Fibroblast of upper back skin (primary cell): Measurements from ENCODE around the gene SZT2.
"Not testable (repeated sequence)": the region's sequence is repeated elsewhere in the genome, so short reads cannot be mapped to it uniquely, and the experiment has no call there.

Experiments used
- DNase-seq: peaks from one replicate; pipeline ENCODE4 v3.0.0-alpha.2; 2013

The SZT2 gene

GRCh38 chr1:43463479-43463878 is 73.8 kb downstream of the SZT2 start:
- peak; percentile 27 for DNase-seq

- DNase-seq = peak; percentile 57
Measured at GRCh38 chr1:43464681-43465504, 75.2 kb downstream of the SZT2 start.

GRCh38 chr1:43465505-43466067 is 75.9 kb downstream of the SZT2 start:
- no peak for DNase-seq

GRCh38 chr1:43466403-43466802 is 76.7 kb downstream of the SZT2 start:
- peak; percentile 37 for DNase-seq

- no peak for DNase-seq
Measured at GRCh38 chr1:43468414-43468813, 78.7 kb downstream of the SZT2 start.

GRCh38 chr1:43469932-43470331 is 80.2 kb downstream of the SZT2 start:
- DNase-seq = no peak

- DNase-seq = no peak
Measured at GRCh38 chr1:43472087-43472462, 82.4 kb downstream of the SZT2 start.

GRCh38 chr1:43472463-43473151 is 82.9 kb downstream of the SZT2 start:
- peak; percentile 97 for DNase-seq

- DNase-seq = no peak
Measured at GRCh38 chr1:43473463-43473862, 83.8 kb downstream of the SZT2 start.

- DNase-seq = peak; percentile 81
Measured at GRCh38 chr1:43475611-43476401, 86.1 kb downstream of the SZT2 start.

- DNase-seq = no peak
Measured at GRCh38 chr1:43477716-43478115, 88.0 kb downstream of the SZT2 start.

GRCh38 chr1:43479414-43479813 is 89.7 kb downstream of the SZT2 start:
- no peak for DNase-seq

GRCh38 chr1:43481491-43481890 is 91.8 kb downstream of the SZT2 start:
- DNase-seq = peak; percentile 64

GRCh38 chr1:43482215-43482614 is 92.5 kb downstream of the SZT2 start:
- DNase-seq = no peak

GRCh38 chr1:43484367-43484766 is 94.7 kb downstream of the SZT2 start:
- peak; percentile 54 for DNase-seq

GRCh38 chr1:43488165-43488564 is 98.5 kb downstream of the SZT2 start:
- DNase-seq = no peak

- DNase-seq = no peak
Measured at GRCh38 chr1:43491061-43491460, 101.4 kb downstream of the SZT2 start.

GRCh38 chr1:43492826-43493225 is 103.1 kb downstream of the SZT2 start:
- DNase-seq = no peak

GRCh38 chr1:43493661-43494450 is 104.2 kb downstream of the SZT2 start:
- DNase-seq = peak; percentile 34

- DNase-seq = no peak
Measured at GRCh38 chr1:43495204-43495603, 105.5 kb downstream of the SZT2 start.

GRCh38 chr1:43499898-43500297 is 110.2 kb downstream of the SZT2 start:
- no peak for DNase-seq

GRCh38 chr1:43501806-43502205 is 112.1 kb downstream of the SZT2 start:
- DNase-seq = not testable (repeated sequence)
